Measurements from ENCODE around the gene C1orf35.

Gene C1orf35

GRCh38 chr1:228149406-228150119 is 46.4 kb upstream of the C1orf35 start, which contains the start of gene GJC2:
Gene GJC2 (plus strand): TSS chr1:228149930. CDS start chr1:228157759, 7,829 bp downstream.
- TF ChIP-seq CTCF (IDR thresholded peaks at IDR 0.05; ENCODE audit: extremely low read depth, insufficient read depth, missing control alignments) = no peak
- DNase-seq (ENCODE audit: low spot score) = no peak
- in situ Hi-C loops (cut with MboI; ENCODE audit: low pct_unique_long_range_greater_than_20kb, low sequenced_read_pairs, unreplicated experiment) = no loop called here

GRCh38 chr1:228148935-228149405 is 45.8 kb upstream of the C1orf35 start:
- no peak for TF ChIP-seq CTCF (IDR thresholded peaks at IDR 0.05; ENCODE audit: extremely low read depth, insufficient read depth, missing control alignments)
- DNase-seq (ENCODE audit: low spot score) = no peak
- in situ Hi-C loops (cut with MboI; ENCODE audit: low pct_unique_long_range_greater_than_20kb, low sequenced_read_pairs, unreplicated experiment) = no loop called here

GRCh38 chr1:228148196-228148861 is 45.2 kb upstream of the C1orf35 start:
- no peak for TF ChIP-seq CTCF (IDR thresholded peaks at IDR 0.05; ENCODE audit: extremely low read depth, insufficient read depth, missing control alignments)
- DNase-seq (ENCODE audit: low spot score) = no peak
- in situ Hi-C loops (cut with MboI; ENCODE audit: low pct_unique_long_range_greater_than_20kb, low sequenced_read_pairs, unreplicated experiment) = no loop called here

- in situ Hi-C loops (cut with MboI; ENCODE audit: low pct_unique_long_range_greater_than_20kb, low sequenced_read_pairs, unreplicated experiment) = no loop called here
- TF ChIP-seq CTCF (IDR thresholded peaks at IDR 0.05; ENCODE audit: extremely low read depth, insufficient read depth, missing control alignments) = no peak
- DNase-seq (ENCODE audit: low spot score) = no peak
Observed at GRCh38 chr1:228147768-228148167, 44.6 kb upstream of the C1orf35 start.

GRCh38 chr1:228147151-228147693 is 44.1 kb upstream of the C1orf35 start:
- no peak for TF ChIP-seq CTCF (IDR thresholded peaks at IDR 0.05; ENCODE audit: extremely low read depth, insufficient read depth, missing control alignments)
- in situ Hi-C loops (cut with MboI; ENCODE audit: low pct_unique_long_range_greater_than_20kb, low sequenced_read_pairs, unreplicated experiment) = no loop called here
- DNase-seq (ENCODE audit: low spot score) = peak; percentile 9

- in situ Hi-C loops (cut with MboI; ENCODE audit: low pct_unique_long_range_greater_than_20kb, low sequenced_read_pairs, unreplicated experiment) = no loop called here
- no peak for TF ChIP-seq CTCF (IDR thresholded peaks at IDR 0.05; ENCODE audit: extremely low read depth, insufficient read depth, missing control alignments)
- DNase-seq (ENCODE audit: low spot score) = peak; percentile 13
Observed at GRCh38 chr1:228146417-228147150, 43.5 kb upstream of the C1orf35 start.

Measured in GM13977 (cell line).